HG03097 (cell line): ENCODE data around the gene EDEM2.
"Not testable (repeated sequence)": the region's sequence is repeated elsewhere in the genome, so short reads cannot be mapped to it uniquely, and the experiment has no call there.

Experiments used
- ATAC-seq: cut with Tn5 transposase; IDR thresholded peaks from one replicate; pipeline ENCODE4 v1.9.1; 2021; ENCODE audit not compliant: unreplicated experiment, low FRiP score

EDEM2 gene

GRCh38 chr20:35146920-35147574 is at the start of gene EDEM2:
Gene EDEM2 (minus strand): TSS chr20:35147336. CDS start chr20:35147258, 78 bp downstream.
- ATAC-seq: peak; percentile 72

GRCh38 chr20:35196313-35196712 is 49.2 kb upstream of the EDEM2 start:
- ATAC-seq: no peak

- ATAC-seq: not testable (repeated sequence)
Measured at GRCh38 chr20:35193031-35193791, 46.1 kb upstream of the EDEM2 start.

GRCh38 chr20:35192118-35192872 is 45.2 kb upstream of the EDEM2 start:
- no peak for ATAC-seq

GRCh38 chr20:35191419-35192117 is 44.4 kb upstream of the EDEM2 start:
- ATAC-seq: no peak

- ATAC-seq: no peak
Measured at GRCh38 chr20:35190556-35190955, 43.4 kb upstream of the EDEM2 start.

GRCh38 chr20:35189223-35189622 is 42.1 kb upstream of the EDEM2 start:
- ATAC-seq: not testable (repeated sequence)

- ATAC-seq: no peak
Measured at GRCh38 chr20:35187584-35188190, 40.6 kb upstream of the EDEM2 start.

- ATAC-seq: not testable (repeated sequence)
Measured at GRCh38 chr20:35186691-35187289, 39.7 kb upstream of the EDEM2 start.

- no peak for ATAC-seq
Measured at GRCh38 chr20:35181731-35182130, 34.6 kb upstream of the EDEM2 start.

GRCh38 chr20:35180266-35180665 is 33.1 kb upstream of the EDEM2 start:
- no peak for ATAC-seq

- ATAC-seq: no peak
Measured at GRCh38 chr20:35179292-35180212, 32.4 kb upstream of the EDEM2 start.

GRCh38 chr20:35176132-35176531 is 29.0 kb upstream of the EDEM2 start:
- no peak for ATAC-seq

- no peak for ATAC-seq
Measured at GRCh38 chr20:35174458-35175216, 27.5 kb upstream of the EDEM2 start.

GRCh38 chr20:35173576-35174192 is 26.5 kb upstream of the EDEM2 start:
- ATAC-seq: no peak

GRCh38 chr20:35172434-35172806 is 25.3 kb upstream of the EDEM2 start:
- ATAC-seq: no peak

GRCh38 chr20:35171753-35172433 is 24.8 kb upstream of the EDEM2 start, which contains the start of gene PROCR:
Gene PROCR (plus strand): TSS chr20:35172072. CDS start chr20:35172155, 83 bp downstream.
- ATAC-seq: no peak
